HG03469 (cell line): ENCODE measurements around the gene HSPG2.
"Not testable (repeated sequence)": the region's sequence is repeated elsewhere in the genome, so short reads cannot be mapped to it uniquely, and the experiment has no call there.

Experiments used
- ATAC-seq: cut with Tn5 transposase; IDR thresholded peaks from one replicate; pipeline ENCODE4 v1.9.1; 2021; ENCODE audit warnings: mild to moderate bottlenecking, moderate library complexity, moderate number of reproducible peaks; ENCODE audit not compliant: unreplicated experiment

The HSPG2 gene

GRCh38 chr1:21937034-21937371, at the start of gene HSPG2:
HSPG2 (minus strand) TSS chr1:21937310; CDS start chr1:21937217, 93 bp downstream.
- ATAC-seq: no peak

GRCh38 chr1:21986386-21986785, 49.3 kb upstream of the HSPG2 start:
- not testable (repeated sequence) for ATAC-seq

GRCh38 chr1:21985893-21986292, 48.8 kb upstream of the HSPG2 start:
- not testable (repeated sequence) for ATAC-seq

- not testable (repeated sequence) for ATAC-seq
These were observed 46.4 kb upstream of the HSPG2 start for GRCh38 chr1:21983539-21983938.

- ATAC-seq: not testable (repeated sequence)
These were observed 45.0 kb upstream of the HSPG2 start for GRCh38 chr1:21982122-21982521.

GRCh38 chr1:21981253-21981652, 44.1 kb upstream of the HSPG2 start:
- ATAC-seq: not testable (repeated sequence)

GRCh38 chr1:21980515-21981220, 43.6 kb upstream of the HSPG2 start:
- ATAC-seq: not testable (repeated sequence)

- ATAC-seq: not testable (repeated sequence)
These were observed 41.1 kb upstream of the HSPG2 start for GRCh38 chr1:21978209-21978608.

GRCh38 chr1:21976703-21977239, 39.7 kb upstream of the HSPG2 start, which contains the start of gene CELA3B:
CELA3B (plus strand) TSS chr1:21977022; CDS start chr1:21977040, 18 bp downstream.
- ATAC-seq: not testable (repeated sequence)

- ATAC-seq: not testable (repeated sequence)
These were observed 38.2 kb upstream of the HSPG2 start for GRCh38 chr1:21975296-21975695.

- ATAC-seq: not testable (repeated sequence)
These were observed 37.6 kb upstream of the HSPG2 start for GRCh38 chr1:21974699-21975098.

- ATAC-seq: not testable (repeated sequence)
These were observed 36.8 kb upstream of the HSPG2 start for GRCh38 chr1:21973948-21974347.

- ATAC-seq: not testable (repeated sequence)
These were observed 35.9 kb upstream of the HSPG2 start for GRCh38 chr1:21972973-21973441.

GRCh38 chr1:21970523-21970922, 33.4 kb upstream of the HSPG2 start:
- ATAC-seq: not testable (repeated sequence)

- not testable (repeated sequence) for ATAC-seq
These were observed 32.0 kb upstream of the HSPG2 start for GRCh38 chr1:21969066-21969465.

GRCh38 chr1:21967216-21967615, 30.1 kb upstream of the HSPG2 start:
- not testable (repeated sequence) for ATAC-seq

GRCh38 chr1:21966247-21967000, 29.3 kb upstream of the HSPG2 start:
- no peak for ATAC-seq

- ATAC-seq: no peak
These were observed 26.5 kb upstream of the HSPG2 start for GRCh38 chr1:21963477-21964217.

- no peak for ATAC-seq
These were observed 24.7 kb upstream of the HSPG2 start for GRCh38 chr1:21961799-21962198.

GRCh38 chr1:21961337-21961736, 24.2 kb upstream of the HSPG2 start:
- no peak for ATAC-seq
